ENCODE results near the gene ATP8A2.
"Not testable (repeated sequence)": the region's sequence is repeated elsewhere in the genome, so short reads cannot be mapped to it uniquely, and the experiment has no call there.

Gene ATP8A2

DNA sequence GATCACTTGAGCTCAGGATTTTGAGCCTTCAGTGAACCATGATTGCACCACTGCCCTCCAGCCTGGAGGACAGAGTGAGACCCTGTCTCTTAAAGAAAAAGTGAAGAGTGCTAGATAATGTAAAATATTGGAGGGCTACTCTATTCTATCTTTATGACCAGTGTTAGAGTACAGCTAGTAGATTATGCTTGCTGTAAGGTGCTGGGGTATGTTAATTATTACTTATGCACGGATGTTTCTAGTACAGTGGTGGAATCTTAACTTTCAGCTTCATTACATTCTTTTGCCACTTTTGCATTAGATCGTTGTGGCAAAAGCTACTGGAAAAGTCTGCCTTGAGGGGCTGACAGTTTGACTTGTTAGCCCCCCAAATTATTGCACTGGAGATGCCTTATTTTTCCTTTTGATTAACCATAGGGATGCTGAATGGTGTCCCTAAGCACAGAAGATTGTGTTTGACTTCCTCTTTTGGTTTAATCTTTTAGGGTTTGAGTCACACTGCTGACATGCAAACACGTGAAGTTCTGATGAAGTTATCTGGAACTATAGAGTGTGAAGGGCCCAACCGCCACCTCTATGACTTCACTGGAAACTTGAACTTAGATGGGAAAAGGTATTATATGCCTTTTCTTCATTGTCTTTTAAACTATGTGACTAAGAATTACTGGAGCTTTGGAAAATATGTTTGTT is 169.8 kb downstream of the ATP8A2 start:
- no peak overlapping the region for H3K4me3 ChIP-seq (replicated peaks; ENCODE audit: low read depth, low read length)
- TF ChIP-seq, protein P1, sequence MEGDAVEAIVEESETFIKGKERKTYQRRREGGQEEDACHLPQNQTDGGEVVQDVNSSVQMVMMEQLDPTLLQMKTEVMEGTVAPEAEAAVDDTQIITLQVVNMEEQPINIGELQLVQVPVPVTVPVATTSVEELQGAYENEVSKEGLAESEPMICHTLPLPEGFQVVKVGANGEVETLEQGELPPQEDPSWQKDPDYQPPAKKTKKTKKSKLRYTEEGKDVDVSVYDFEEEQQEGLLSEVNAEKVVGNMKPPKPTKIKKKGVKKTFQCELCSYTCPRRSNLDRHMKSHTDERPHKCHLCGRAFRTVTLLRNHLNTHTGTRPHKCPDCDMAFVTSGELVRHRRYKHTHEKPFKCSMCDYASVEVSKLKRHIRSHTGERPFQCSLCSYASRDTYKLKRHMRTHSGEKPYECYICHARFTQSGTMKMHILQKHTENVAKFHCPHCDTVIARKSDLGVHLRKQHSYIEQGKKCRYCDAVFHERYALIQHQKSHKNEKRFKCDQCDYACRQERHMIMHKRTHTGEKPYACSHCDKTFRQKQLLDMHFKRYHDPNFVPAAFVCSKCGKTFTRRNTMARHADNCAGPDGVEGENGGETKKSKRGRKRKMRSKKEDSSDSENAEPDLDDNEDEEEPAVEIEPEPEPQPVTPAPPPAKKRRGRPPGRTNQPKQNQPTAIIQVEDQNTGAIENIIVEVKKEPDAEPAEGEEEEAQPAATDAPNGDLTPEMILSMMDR (IDR thresholded peaks at IDR 0.05; ENCODE audit: insufficient read depth, low read length, poor library complexity, severe bottlenecking): no peak
- no peaks in the 10 kb centered on the region for H3K36me3 ChIP-seq (ENCODE audit: control insufficient read depth, insufficient read depth, low read length)
- H3K27me3 ChIP-seq (replicated peaks; ENCODE audit: control insufficient read depth, insufficient read depth, low read length): no peaks in the 10 kb centered on the region
- DNase-seq (ENCODE audit: extremely low read depth, insufficient read length): peak; percentile 44

DNA sequence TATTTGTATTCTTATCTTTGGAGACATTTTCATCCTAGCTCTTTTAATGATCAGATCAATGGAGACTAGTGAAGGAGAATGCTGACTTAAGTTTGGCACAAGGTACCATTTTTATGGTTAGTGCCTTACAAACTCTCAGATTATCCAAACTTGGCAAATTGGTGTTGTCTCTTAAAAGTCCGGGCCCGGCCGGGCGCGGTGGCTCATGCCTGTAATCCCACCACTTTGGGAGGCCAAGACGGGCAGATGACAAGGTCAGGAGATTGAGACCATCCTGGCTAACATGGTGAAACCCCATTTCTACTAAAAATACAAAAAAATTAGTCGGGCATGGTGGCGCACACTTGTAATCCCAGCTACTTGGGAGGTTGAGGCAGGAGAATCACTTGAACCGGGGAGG is 177.2 kb downstream of the ATP8A2 start:
- DNase-seq (ENCODE audit: extremely low read depth, insufficient read length): not testable (repeated sequence)

DNA sequence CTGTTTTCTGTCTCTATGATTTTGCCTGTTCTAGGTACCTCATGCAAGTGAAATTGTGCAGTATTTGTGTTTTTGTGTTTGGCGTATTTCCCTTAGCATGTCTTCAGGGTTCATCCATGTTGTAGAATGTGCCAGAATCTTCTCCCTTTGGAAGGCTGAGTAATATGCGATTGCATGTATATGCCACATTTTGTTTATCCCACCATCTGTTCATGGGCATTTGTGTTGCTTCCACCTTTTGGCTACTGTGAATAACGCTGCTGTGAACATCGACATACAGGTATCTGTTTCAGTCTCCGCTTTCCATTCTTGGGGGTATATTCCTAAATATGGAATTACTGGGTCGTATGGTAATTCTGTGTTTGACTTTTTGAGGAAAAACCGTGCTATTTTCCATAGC is 190.0 kb downstream of the ATP8A2 start:
- Histone ChIP-seq H3K4me3 (replicated peaks; ENCODE audit: low read depth, low read length) (no peak overlapping the region), H3K27me3 (replicated peaks; ENCODE audit: control insufficient read depth, insufficient read depth, low read length) (no peaks in the 10 kb centered on the region; the same call in 1 of the 2 replicates), H3K36me3 (ENCODE audit: control insufficient read depth, insufficient read depth, low read length) (no peaks in the 10 kb centered on the region)
- TF ChIP-seq, protein P1 (IDR thresholded peaks at IDR 0.05; ENCODE audit: insufficient read depth, low read length, poor library complexity, severe bottlenecking): no peak
- no peak for DNase-seq (ENCODE audit: extremely low read depth, insufficient read length)

More for the DNA sequence above, 177.2 kb downstream of the ATP8A2 start:
- not testable (repeated sequence) for H3K4me3 ChIP-seq (replicated peaks; ENCODE audit: low read depth, low read length); H3K36me3 ChIP-seq (ENCODE audit: control insufficient read depth, insufficient read depth, low read length); H3K27me3 ChIP-seq (replicated peaks; ENCODE audit: control insufficient read depth, insufficient read depth, low read length)

DNA sequence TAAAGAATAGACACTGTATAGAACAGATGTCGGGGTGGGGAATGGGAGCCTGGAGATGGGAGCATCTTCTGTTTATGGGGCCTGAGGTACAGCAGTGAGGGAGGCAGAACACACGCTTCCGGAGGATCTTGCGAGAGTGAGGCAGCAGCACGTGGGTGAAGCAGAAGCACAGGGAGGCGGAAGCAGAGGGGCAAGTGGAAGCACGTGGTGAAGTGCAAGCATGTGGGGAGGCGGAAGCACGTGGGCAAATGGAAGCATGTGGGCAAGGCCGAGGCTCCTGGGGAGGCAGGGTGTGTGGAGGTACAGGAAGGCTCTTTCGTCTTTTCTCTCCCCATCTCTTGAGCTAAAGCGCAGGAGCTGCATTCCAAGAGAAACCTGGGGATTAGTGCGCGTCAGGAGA is 198.4 kb downstream of the ATP8A2 start:
- TF ChIP-seq, protein P1 (IDR thresholded peaks at IDR 0.05; ENCODE audit: insufficient read depth, low read length, poor library complexity, severe bottlenecking): no peak
- no peak for DNase-seq (ENCODE audit: extremely low read depth, insufficient read length)
- H3K27me3 ChIP-seq (replicated peaks; ENCODE audit: control insufficient read depth, insufficient read depth, low read length): no peaks in the 10 kb centered on the region; the same call in none of the 2 replicates
- H3K36me3 ChIP-seq (ENCODE audit: control insufficient read depth, insufficient read depth, low read length): no peaks in the 10 kb centered on the region
- no peak overlapping the region for H3K4me3 ChIP-seq (replicated peaks; ENCODE audit: low read depth, low read length)

DNA sequence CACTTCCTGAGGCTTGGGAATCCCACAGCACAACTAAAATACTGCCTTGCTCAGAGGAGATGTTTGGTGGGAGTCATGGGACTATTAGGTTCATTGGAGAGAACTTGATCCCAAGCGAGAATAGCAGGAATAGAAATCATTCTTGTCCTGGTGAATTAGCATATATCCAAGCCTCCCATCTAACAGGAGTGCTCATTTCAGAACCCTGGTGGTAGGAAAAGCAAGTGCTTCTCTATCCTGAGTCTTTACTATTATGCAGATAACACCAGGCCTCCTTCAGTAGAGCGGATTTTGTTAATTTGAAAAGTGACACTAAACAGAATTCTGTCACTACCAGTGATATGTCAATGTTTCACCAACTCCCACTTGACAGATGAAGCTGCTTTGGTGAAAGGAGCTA is 199.5 kb downstream of the ATP8A2 start:
- DNase-seq (ENCODE audit: extremely low read depth, insufficient read length): no peak
- Histone ChIP-seq H3K4me3 (replicated peaks; ENCODE audit: low read depth, low read length) (no peak overlapping the region), H3K36me3 (ENCODE audit: control insufficient read depth, insufficient read depth, low read length) (no peaks in the 10 kb centered on the region), H3K27me3 (replicated peaks; ENCODE audit: control insufficient read depth, insufficient read depth, low read length) (no peaks in the 10 kb centered on the region; the same call in none of the 2 replicates)
- TF ChIP-seq, protein P1 (IDR thresholded peaks at IDR 0.05; ENCODE audit: insufficient read depth, low read length, poor library complexity, severe bottlenecking): no peak

DNA sequence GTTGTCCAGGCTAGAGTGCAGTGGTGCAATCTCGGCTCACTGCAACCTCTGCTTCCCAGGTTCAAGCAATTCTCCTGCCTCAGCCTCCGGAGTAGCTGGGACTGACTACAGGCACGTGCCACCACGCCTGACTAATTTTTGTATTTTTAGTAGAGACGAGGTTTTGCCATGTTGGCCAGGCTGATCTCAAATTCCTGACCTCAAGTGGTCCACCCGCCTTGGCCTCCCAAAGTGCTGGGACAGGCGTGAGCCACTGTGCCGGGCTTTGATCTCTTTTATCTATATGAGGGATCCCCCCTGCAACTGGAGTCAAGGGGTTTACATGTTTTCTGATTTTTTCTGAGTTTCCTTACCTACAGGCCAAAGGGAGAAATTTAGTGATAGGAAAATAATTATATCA is 200.4 kb downstream of the ATP8A2 start:
- not testable (repeated sequence) for DNase-seq (ENCODE audit: extremely low read depth, insufficient read length); H3K27me3 ChIP-seq (replicated peaks; ENCODE audit: control insufficient read depth, insufficient read depth, low read length); H3K36me3 ChIP-seq (ENCODE audit: control insufficient read depth, insufficient read depth, low read length); H3K4me3 ChIP-seq (replicated peaks; ENCODE audit: low read depth, low read length)

Data from GM06990 (cell line).